ENCODE data around the gene FAM234A. TPM values are rescaled to one million over a fixed set of nuclear protein-coding genes. Genes with fewer than 3 reads are reported as not detected.
"Not testable (repeated sequence)": the region's sequence is repeated elsewhere in the genome, so short reads cannot be mapped to it uniquely, and the experiment has no call there.

Gene FAM234A
- total RNA-seq, 1 donor from 2014 or later, result 133 TPM

GRCh38 chr16:252366-253337 is 18.0 kb downstream of the FAM234A start:
- H3K9me3 Mint-ChIP-seq, result no peaks in the 10 kb centered on the region

GRCh38 chr16:253833-254232 is 19.2 kb downstream of the FAM234A start:
- peaks cover 29% of the 10 kb centered on the region for H3K36me3 Mint-ChIP-seq

More at GRCh38 chr16:252366-253337, 18.0 kb downstream of the FAM234A start:
- TF ChIP-seq CTCF (IDR thresholded peaks at IDR 0.05; ENCODE audit: unreplicated experiment), result no peak
- peak overlapping the region; percentile 94 for H3K27ac Mint-ChIP-seq
- H3K27me3 Mint-ChIP-seq (ENCODE audit: low read depth), result no peaks in the 10 kb centered on the region
- no peak for DNase-seq (ENCODE audit: low spot score in 2 of 2, unreplicated experiment in 2 of 2)
- H3K36me3 Mint-ChIP-seq, result peaks cover 28% of the 10 kb centered on the region
- peak overlapping the region; percentile 36 for H3K4me3 Mint-ChIP-seq
- peaks cover 8% of the 10 kb centered on the region for H3K4me1 Mint-ChIP-seq

GRCh38 chr16:254461-254860 is 19.8 kb downstream of the FAM234A start:
- DNase-seq (ENCODE audit: low spot score in 2 of 2, unreplicated experiment in 2 of 2), result no peak
- Mint-ChIP-seq H3K36me3 (peaks cover 29% of the 10 kb centered on the region), H3K27ac (no peak overlapping the region), H3K9me3 (no peaks in the 10 kb centered on the region), H3K4me1 (peaks cover 8% of the 10 kb centered on the region), H3K27me3 (ENCODE audit: low read depth) (no peaks in the 10 kb centered on the region), H3K4me3 (no peak overlapping the region)
- TF ChIP-seq CTCF (IDR thresholded peaks at IDR 0.05; ENCODE audit: unreplicated experiment), result no peak

More at GRCh38 chr16:253833-254232, 19.2 kb downstream of the FAM234A start:
- Mint-ChIP-seq H3K9me3 (no peaks in the 10 kb centered on the region), H3K4me3 (no peak overlapping the region), H3K27ac (no peak overlapping the region), H3K4me1 (peaks cover 8% of the 10 kb centered on the region), H3K27me3 (ENCODE audit: low read depth) (no peaks in the 10 kb centered on the region)
- DNase-seq (ENCODE audit: low spot score in 2 of 2, unreplicated experiment in 2 of 2), result no peak
- TF ChIP-seq CTCF (IDR thresholded peaks at IDR 0.05; ENCODE audit: unreplicated experiment), result no peak

GRCh38 chr16:255183-255582 is 20.6 kb downstream of the FAM234A start:
- no peak overlapping the region for H3K4me3 Mint-ChIP-seq
- TF ChIP-seq CTCF (IDR thresholded peaks at IDR 0.05; ENCODE audit: unreplicated experiment), result no peak
- no peak overlapping the region for H3K27ac Mint-ChIP-seq
- H3K4me1 Mint-ChIP-seq, result peaks cover 8% of the 10 kb centered on the region
- H3K9me3 Mint-ChIP-seq, result no peaks in the 10 kb centered on the region
- no peak for DNase-seq (ENCODE audit: low spot score in 2 of 2, unreplicated experiment in 2 of 2)
- H3K27me3 Mint-ChIP-seq (ENCODE audit: low read depth), result no peaks in the 10 kb centered on the region
- peaks cover 29% of the 10 kb centered on the region for H3K36me3 Mint-ChIP-seq

- DNase-seq (ENCODE audit: low spot score in 2 of 2, unreplicated experiment in 2 of 2), result not testable (repeated sequence)
These were observed 23.5 kb downstream of the FAM234A start for GRCh38 chr16:258091-258490.

GRCh38 chr16:259226-259625 is 24.6 kb downstream of the FAM234A start:
- H3K4me3 Mint-ChIP-seq, result no peak overlapping the region
- no peak for TF ChIP-seq CTCF (IDR thresholded peaks at IDR 0.05; ENCODE audit: unreplicated experiment)
- no peaks in the 10 kb centered on the region for H3K9me3 Mint-ChIP-seq
- no peaks in the 10 kb centered on the region for H3K27me3 Mint-ChIP-seq (ENCODE audit: low read depth)
- H3K36me3 Mint-ChIP-seq, result peaks cover 36% of the 10 kb centered on the region
- no peak for DNase-seq (ENCODE audit: low spot score in 2 of 2, unreplicated experiment in 2 of 2)
- no peak overlapping the region for H3K27ac Mint-ChIP-seq
- no peaks in the 10 kb centered on the region for H3K4me1 Mint-ChIP-seq

More at GRCh38 chr16:258091-258490, 23.5 kb downstream of the FAM234A start:
- H3K27ac Mint-ChIP-seq; H3K4me1 Mint-ChIP-seq; H3K9me3 Mint-ChIP-seq; H3K4me3 Mint-ChIP-seq; H3K27me3 Mint-ChIP-seq (ENCODE audit: low read depth): not testable (repeated sequence)
- H3K36me3 Mint-ChIP-seq, result peaks cover 38% of the 10 kb centered on the region

All from mesothelial cell of epicardium (in vitro differentiated cells).